B cell (primary cell): Measurements from ENCODE around the gene ZNF579. TPM values are rescaled to one million over a fixed set of nuclear protein-coding genes. Genes with fewer than 3 reads are reported as not detected.

Experiments
- ATAC-seq: fragments of 200-7000 bp; cut with Tn5 transposase; one replicate; pipeline ENCODE4 v1.10.0; 2021; ENCODE audit warnings: low read depth, mild to moderate bottlenecking, moderate number of reproducible peaks, moderate library complexity
- CTCF ChIA-PET: fragments of 350-600 bp; sonication (Branson Sonifier 250); formaldehyde crosslinking; loops from one replicate; lab custom pipeline; 2021; ENCODE audit warnings: antibody characterized with exemption, inconsistent platforms; lab: Charles Lee
- POLR2A ChIA-PET: fragments of 350-600 bp; sonication (Branson Sonifier 250); formaldehyde crosslinking; loops from one replicate; lab custom pipeline; 2021; ENCODE audit warnings: antibody characterized with exemption; lab: Charles Lee
- DNase-seq: peaks from one replicate; pipeline ENCODE4 v3.0.0; 2013
- H2AFZ ChIP-seq: 2 replicates; pipeline ENCODE4 v1.6.1; 2012; ENCODE audit warnings: mild to moderate bottlenecking, low read depth, low read length; ENCODE audit not compliant: insufficient read depth, poor library complexity, severe bottlenecking
- H3K27ac ChIP-seq, 2 donors: 1 replicate in 1 of 2; 2 replicates in 1 of 2; pipeline ENCODE4 v1.5.1; 2012 to 2013; ENCODE audit warnings: low read length in 2 of 2, mild to moderate bottlenecking in 2 of 2, moderate library complexity in 1 of 2
- H3K27me3 ChIP-seq, 4 experiments: fragments of 200-600 bp in 1 of 4; sonication (generic) in 1 of 4; replicated peaks in 1 of 4; 1 replicate in 2 of 4; 2 replicates in 2 of 4; pipeline versions ENCODE4 v1.6.1 to v1.7.0; 2013 to 2016; ENCODE audit warnings: low read length in 3 of 4, mild to moderate bottlenecking in 2 of 4, mixed read lengths in 1 of 4, moderate library complexity in 1 of 4; ENCODE audit not compliant: insufficient read depth in 4 of 4, control insufficient read depth in 3 of 4; ENCODE audit errors: control extremely low read depth in 1 of 4
- H3K36me3 ChIP-seq, 2 experiments: replicated peaks in 1 of 2; 1 replicate in 1 of 2; 2 replicates in 1 of 2; pipeline versions ENCODE4 v1.6.1 to v1.7.1; 2013; ENCODE audit warnings: low read length in 1 of 2; ENCODE audit not compliant: insufficient read depth in 2 of 2, control insufficient read depth in 1 of 2; ENCODE audit errors: control extremely low read depth in 1 of 2, extremely low read depth in 1 of 2
- H3K4me1 ChIP-seq, 2 donors: fragments of 200-600 bp in 1 of 2; sonication (generic) in 1 of 2; 1 replicate in 1 of 2; 2 replicates in 1 of 2; pipeline versions ENCODE4 v1.5.1 to v1.6.1; 2013 to 2017; ENCODE audit warnings: low read length in 2 of 2; ENCODE audit not compliant: control insufficient read depth in 2 of 2, insufficient read depth in 2 of 2
- H3K4me2 ChIP-seq: replicated peaks from 2 replicates; pipeline ENCODE3; 2012; ENCODE audit warnings: mild to moderate bottlenecking, low read depth, low read length; ENCODE audit not compliant: poor library complexity, severe bottlenecking
- H3K4me3 ChIP-seq, 5 experiments: fragments of 200-600 bp in 1 of 5; sonication (generic) in 1 of 5; 1 replicate in 3 of 5; 2 replicates in 2 of 5; pipeline versions ENCODE4 v1.5.1 to v1.7.0; 2011 to 2016; ENCODE audit warnings: low read length in 4 of 5, mild to moderate bottlenecking in 4 of 5, low read depth in 2 of 5, control low read depth in 1 of 5, moderate library complexity in 1 of 5; ENCODE audit not compliant: insufficient read depth in 1 of 5; ENCODE audit errors: control extremely low read depth in 1 of 5, extremely low read depth in 1 of 5
- H3K79me2 ChIP-seq: fragments of 200-600 bp; sonication (generic); one replicate; pipeline ENCODE4 v1.6.0; 2016; ENCODE audit warnings: low read length; ENCODE audit not compliant: control insufficient read depth, insufficient read depth
- H3K9ac ChIP-seq: fragments of 200-600 bp; sonication (generic); 2 replicates; pipeline ENCODE4 v1.6.1; 2017; ENCODE audit warnings: mild to moderate bottlenecking, low read length, moderate library complexity
- H3K9me3 ChIP-seq, 3 donors: one replicate each; pipeline versions ENCODE4 v1.6.1 to v1.7.1; 2013; ENCODE audit warnings: low read length in 2 of 3; ENCODE audit not compliant: control insufficient read depth in 2 of 3, insufficient read depth in 1 of 3; ENCODE audit errors: control extremely low read depth in 1 of 3
- H4K20me1 ChIP-seq: 2 replicates; pipeline ENCODE4 v1.6.0; 2012; ENCODE audit warnings: mild to moderate bottlenecking, low read length; ENCODE audit not compliant: insufficient read depth, control insufficient read depth, poor library complexity, severe bottlenecking
- H3K27ac Mint-ChIP-seq: one replicate; pipeline ENCODE4 v1.8.0; 2021; ENCODE audit warnings: mixed read lengths
- H3K27me3 Mint-ChIP-seq: one replicate; pipeline ENCODE4 v1.8.0; 2021; ENCODE audit warnings: mixed read lengths
- H3K4me1 Mint-ChIP-seq: one replicate; pipeline ENCODE4 v1.8.0; 2021; ENCODE audit warnings: mixed read lengths
- H3K4me3 Mint-ChIP-seq: one replicate; pipeline ENCODE4 v1.8.0; 2021; ENCODE audit warnings: mixed read lengths
- H3K9me3 Mint-ChIP-seq: one replicate; pipeline ENCODE4 v1.8.0; 2022; ENCODE audit warnings: mixed read lengths; ENCODE audit not compliant: insufficient read depth
- EZH2 ChIP-seq: IDR thresholded peaks from 2 replicates; pipeline ENCODE4 v1.6.1; 2012; ENCODE audit warnings: borderline replicate concordance, low read depth, mild to moderate bottlenecking, moderate library complexity, low read length; ENCODE audit not compliant: insufficient read depth, poor library complexity, severe bottlenecking
- WGBS: methylation state at CpG from one replicate; pipeline ENCODE4 v1.1.5; 2013; ENCODE audit warnings: missing lambda C conversion rate; ENCODE audit not compliant: insufficient coverage; 5-methylcytosine and 5-hydroxymethylcytosine counted together
- intact Hi-C: fragments of 100-400 bp; cut with micrococcal nuclease; formaldehyde crosslinking; loops from one replicate; pipeline ENCODE4 v1.10.0; 2022
- polyA plus RNA-seq: library from polyadenylated mRNA; depleted of rRNA; stranded (reverse); fragments of >200 nt; gene quantifications from 2 replicates; pipeline ENCODE4 v1.2.3, GENCODE V29; 2012
- total RNA-seq, 2 donors: library from RNA; stranded (reverse); fragments of 120-200 nt in 1 of 2; gene quantifications; 1 replicate in 1 of 2; 2 replicates in 1 of 2; pipeline versions ENCODE4 v1.2.3 to v1.2.4, GENCODE V29; 2013 to 2022
- TF ChIP-seq, protein P1 (sequence below): fragments of 200-600 bp; IDR thresholded peaks from one replicate; pipeline ENCODE4 v1.8.0; 2022; ENCODE audit warnings: antibody characterized with exemption, mild to moderate bottlenecking

The ZNF579 gene
- total and polyA plus RNA-seq, 2 donors (not counting 1 experiment from before 2014, with no cell fraction given), result 3.7 to 10.3 TPM

DNA sequence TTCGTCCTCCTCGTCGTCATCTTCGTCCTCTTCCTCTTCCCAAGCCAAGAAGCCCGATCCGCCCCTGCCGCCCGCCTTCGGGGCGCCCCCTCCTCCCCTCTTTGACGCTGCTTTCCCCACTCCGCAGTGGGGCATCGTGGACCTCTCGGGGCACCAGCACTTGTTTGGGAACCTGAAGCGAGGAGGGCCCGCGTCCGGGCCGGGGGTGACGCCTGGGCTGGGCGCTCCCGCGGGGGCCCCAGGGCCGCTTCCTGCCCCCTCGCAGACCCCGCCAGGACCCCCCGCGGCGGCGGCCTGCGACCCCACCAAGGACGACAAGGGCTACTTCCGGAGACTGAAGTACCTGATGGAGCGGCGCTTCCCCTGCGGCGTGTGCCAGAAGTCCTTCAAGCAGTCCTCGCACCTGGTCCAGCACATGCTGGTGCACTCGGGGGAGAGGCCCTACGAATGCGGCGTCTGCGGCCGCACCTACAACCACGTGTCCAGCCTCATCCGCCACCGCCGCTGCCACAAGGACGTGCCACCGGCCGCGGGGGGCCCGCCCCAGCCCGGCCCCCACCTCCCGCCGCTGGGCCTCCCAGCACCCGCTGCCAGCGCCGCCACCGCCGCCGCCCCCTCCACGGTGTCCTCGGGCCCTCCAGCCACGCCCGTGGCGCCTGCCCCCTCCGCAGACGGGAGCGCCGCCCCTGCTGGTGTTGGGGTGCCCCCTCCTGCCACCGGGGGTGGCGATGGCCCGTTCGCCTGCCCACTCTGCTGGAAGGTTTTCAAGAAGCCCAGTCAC is 33.5 kb upstream of the ZNF579 start:
- POLR2A ChIA-PET, result no interaction called here
- H3K9me3 ChIP-seq, result no peaks in the 10 kb centered on the region
- H3K79me2 ChIP-seq, result peaks cover 52% of the 10 kb centered on the region

GRCh38 chr19:55613396-55613795 is 32.7 kb upstream of the ZNF579 start:
- peaks cover 0 to 25% of the 10 kb centered on the region in 2 experiments for H3K36me3 ChIP-seq

More for the DNA sequence above, 33.5 kb upstream of the ZNF579 start:
- Histone ChIP-seq H3K4me3 (no peak overlapping the region), H3K36me3 (peaks cover 0 to 24% of the 10 kb centered on the region in 2 experiments), H3K4me1 (peaks cover 14 to 18% of the 10 kb centered on the region in 2 donors), H4K20me1 (peaks cover 40% of the 10 kb centered on the region), H2AFZ (no peak overlapping the region), H3K9ac (no peak overlapping the region), H3K27me3 (no peaks in the 10 kb centered on the region), H3K4me2 (no peak overlapping the region), H3K27ac (no peak overlapping the region)
- intact Hi-C loops, result no loop called here
- TF ChIP-seq, protein P1, sequence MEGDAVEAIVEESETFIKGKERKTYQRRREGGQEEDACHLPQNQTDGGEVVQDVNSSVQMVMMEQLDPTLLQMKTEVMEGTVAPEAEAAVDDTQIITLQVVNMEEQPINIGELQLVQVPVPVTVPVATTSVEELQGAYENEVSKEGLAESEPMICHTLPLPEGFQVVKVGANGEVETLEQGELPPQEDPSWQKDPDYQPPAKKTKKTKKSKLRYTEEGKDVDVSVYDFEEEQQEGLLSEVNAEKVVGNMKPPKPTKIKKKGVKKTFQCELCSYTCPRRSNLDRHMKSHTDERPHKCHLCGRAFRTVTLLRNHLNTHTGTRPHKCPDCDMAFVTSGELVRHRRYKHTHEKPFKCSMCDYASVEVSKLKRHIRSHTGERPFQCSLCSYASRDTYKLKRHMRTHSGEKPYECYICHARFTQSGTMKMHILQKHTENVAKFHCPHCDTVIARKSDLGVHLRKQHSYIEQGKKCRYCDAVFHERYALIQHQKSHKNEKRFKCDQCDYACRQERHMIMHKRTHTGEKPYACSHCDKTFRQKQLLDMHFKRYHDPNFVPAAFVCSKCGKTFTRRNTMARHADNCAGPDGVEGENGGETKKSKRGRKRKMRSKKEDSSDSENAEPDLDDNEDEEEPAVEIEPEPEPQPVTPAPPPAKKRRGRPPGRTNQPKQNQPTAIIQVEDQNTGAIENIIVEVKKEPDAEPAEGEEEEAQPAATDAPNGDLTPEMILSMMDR, result no peak
- TF ChIP-seq EZH2, result no peak
- no peaks in the 10 kb centered on the region for H3K27me3 Mint-ChIP-seq
- no peak overlapping the region for H3K4me3 Mint-ChIP-seq
- no peak overlapping the region for H3K27ac Mint-ChIP-seq
- peaks cover 34% of the 10 kb centered on the region for H3K4me1 Mint-ChIP-seq
- H3K9me3 Mint-ChIP-seq, result no peaks in the 10 kb centered on the region
- 97% methylated on average over 71 of the region's 75 CpGs for WGBS
- no peak for DNase-seq
- no peak for ATAC-seq
- CTCF ChIA-PET, result no interaction called here

More at GRCh38 chr19:55613396-55613795, 32.7 kb upstream of the ZNF579 start:
- ATAC-seq (no peak), DNase-seq (no peak)
- TF ChIP-seq, protein P1, result no peak
- TF ChIP-seq EZH2, result no peak
- Mint-ChIP-seq H3K4me3 (no peak overlapping the region), H3K9me3 (no peaks in the 10 kb centered on the region), H3K27ac (no peak overlapping the region), H3K27me3 (no peaks in the 10 kb centered on the region), H3K4me1 (peaks cover 39% of the 10 kb centered on the region)
- Histone ChIP-seq H2AFZ (no peak overlapping the region), H3K4me3 (no peak overlapping the region), H3K4me1 (peaks cover 14 to 18% of the 10 kb centered on the region in 2 donors), H3K9me3 (no peaks in the 10 kb centered on the region), H3K79me2 (peaks cover 59% of the 10 kb centered on the region), H4K20me1 (peaks cover 40% of the 10 kb centered on the region), H3K27me3 (no peaks in the 10 kb centered on the region), H3K9ac (no peak overlapping the region), H3K27ac (peak overlapping the region in 1 of 2 donors; percentile 70), H3K4me2 (no peak overlapping the region)
- 98% methylated on average over 16 of the region's 27 CpGs for WGBS
- ChIA-PET CTCF (no interaction called here), POLR2A (interaction anchor here (0.8 kb wide), 1 partner anchor 11 kb away, joined by 5 read pairs; the partner anchor contains the start of gene ZNF784)
- intact Hi-C loops, result no loop called here
